ENCODE data around the gene RAB25. TPM values are rescaled to one million over a fixed set of nuclear protein-coding genes. Genes with fewer than 3 reads are reported as not detected.
"Not testable (repeated sequence)": the region's sequence is repeated elsewhere in the genome, so short reads cannot be mapped to it uniquely, and the experiment has no call there.

RAB25 gene
- polyA plus RNA-seq, 1 donor from 2014 or later: 2.9 TPM

- H3K9me3 Mint-ChIP-seq: no peaks in the 10 kb centered on the region
These were observed 6.3 kb downstream of the RAB25 start for GRCh38 chr1:156067262-156067661.

GRCh38 chr1:156069490-156070455 lies 8.8 kb downstream of the RAB25 start:
- Mint-ChIP-seq H3K27ac (no peak overlapping the region), H3K27me3 (peaks cover 4% of the 10 kb centered on the region), H3K9me3 (no peaks in the 10 kb centered on the region), H3K4me3 (no peak overlapping the region), H3K4me1 (peaks cover 0 to 3% (median 0%) of the 10 kb centered on the region in 3 donors), H3K36me3 (no peaks in the 10 kb centered on the region)

More at GRCh38 chr1:156067262-156067661, 6.3 kb downstream of the RAB25 start:
- Mint-ChIP-seq H3K4me1 (peaks cover 0 to 3% (median 0%) of the 10 kb centered on the region in 3 donors), H3K27me3 (peaks cover 4% of the 10 kb centered on the region), H3K27ac (no peak overlapping the region), H3K4me3 (no peak overlapping the region), H3K36me3 (no peaks in the 10 kb centered on the region)

GRCh38 chr1:156070548-156070947 lies 9.6 kb downstream of the RAB25 start:
- Mint-ChIP-seq H3K4me1 (peaks cover 0 to 6% (median 0%) of the 10 kb centered on the region in 3 donors), H3K27ac (no peak overlapping the region), H3K9me3 (no peaks in the 10 kb centered on the region), H3K36me3 (no peaks in the 10 kb centered on the region), H3K27me3 (peaks cover 4% of the 10 kb centered on the region), H3K4me3 (peak overlapping the region in 1 of 4 donors; percentile 85)

GRCh38 chr1:156071332-156071816 lies 10.4 kb downstream of the RAB25 start:
- not testable (repeated sequence) for H3K27ac Mint-ChIP-seq, H3K36me3 Mint-ChIP-seq, H3K9me3 Mint-ChIP-seq, H3K27me3 Mint-ChIP-seq, H3K4me3 Mint-ChIP-seq
- H3K4me1 Mint-ChIP-seq: peaks cover 0 to 11% (median 4%) of the 10 kb centered on the region in 3 donors

- no peak overlapping the region for H3K27ac Mint-ChIP-seq
These were observed 11.3 kb downstream of the RAB25 start for GRCh38 chr1:156072251-156072650.

GRCh38 chr1:156073110-156073687 lies 12.2 kb downstream of the RAB25 start:
- Mint-ChIP-seq H3K4me3 (no peak overlapping the region), H3K9me3 (no peaks in the 10 kb centered on the region), H3K27me3 (no peaks in the 10 kb centered on the region), H3K27ac (no peak overlapping the region), H3K4me1 (peaks cover 5 to 11% (median 8%) of the 10 kb centered on the region in 3 donors), H3K36me3 (no peaks in the 10 kb centered on the region)

More at GRCh38 chr1:156072251-156072650, 11.3 kb downstream of the RAB25 start:
- Mint-ChIP-seq H3K36me3 (no peaks in the 10 kb centered on the region), H3K27me3 (peaks cover 3% of the 10 kb centered on the region), H3K4me3 (peak overlapping the region in 1 of 4 donors; percentile 32), H3K4me1 (peaks cover 0 to 11% (median 4%) of the 10 kb centered on the region in 3 donors), H3K9me3 (no peaks in the 10 kb centered on the region)

- Mint-ChIP-seq H3K4me3 (no peak overlapping the region), H3K9me3 (no peaks in the 10 kb centered on the region), H3K36me3 (no peaks in the 10 kb centered on the region), H3K4me1 (peaks cover 5 to 11% (median 8%) of the 10 kb centered on the region in 3 donors), H3K27ac (no peak overlapping the region), H3K27me3 (no peaks in the 10 kb centered on the region)
These were observed 12.8 kb downstream of the RAB25 start for GRCh38 chr1:156073740-156074139.

- Mint-ChIP-seq H3K27ac (no peak overlapping the region), H3K4me1 (peaks cover 7 to 12% (median 8%) of the 10 kb centered on the region in 3 donors), H3K4me3 (peak overlapping the region in 1 of 4 donors; percentile 52), H3K36me3 (no peaks in the 10 kb centered on the region), H3K27me3 (peaks cover 1% of the 10 kb centered on the region), H3K9me3 (no peaks in the 10 kb centered on the region)
These were observed 13.7 kb downstream of the RAB25 start for GRCh38 chr1:156074661-156075060.

- Mint-ChIP-seq H3K9me3 (no peaks in the 10 kb centered on the region), H3K4me3 (peak overlapping the region in 1 of 4 donors; percentile 89)
These were observed 14.2 kb downstream of the RAB25 start for GRCh38 chr1:156075162-156075561.

GRCh38 chr1:156075775-156076204 lies 14.8 kb downstream of the RAB25 start:
- Mint-ChIP-seq H3K27ac (peak overlapping the region in 2 of 3 donors; percentile 12 to 34), H3K4me3 (peak overlapping the region; percentile 64 to 95 (median 84)), H3K27me3 (peaks cover 3% of the 10 kb centered on the region), H3K9me3 (no peaks in the 10 kb centered on the region), H3K4me1 (peaks cover 8 to 12% (median 9%) of the 10 kb centered on the region in 3 donors), H3K36me3 (no peaks in the 10 kb centered on the region)

More at GRCh38 chr1:156075162-156075561, 14.2 kb downstream of the RAB25 start:
- H3K4me1 Mint-ChIP-seq: peaks cover 8 to 12% (median 9%) of the 10 kb centered on the region in 3 donors
- peaks cover 3% of the 10 kb centered on the region for H3K27me3 Mint-ChIP-seq
- no peak overlapping the region for H3K27ac Mint-ChIP-seq
- no peaks in the 10 kb centered on the region for H3K36me3 Mint-ChIP-seq

- peaks cover 8 to 14% (median 9%) of the 10 kb centered on the region in 3 donors for H3K4me1 Mint-ChIP-seq
- no peaks in the 10 kb centered on the region for H3K36me3 Mint-ChIP-seq
- peaks cover 4% of the 10 kb centered on the region for H3K27me3 Mint-ChIP-seq
- peak overlapping the region in 1 of 3 donors; percentile 12 for H3K27ac Mint-ChIP-seq
- H3K9me3 Mint-ChIP-seq: no peaks in the 10 kb centered on the region
- peak overlapping the region; percentile 64 to 95 (median 84) for H3K4me3 Mint-ChIP-seq
These were observed 15.9 kb downstream of the RAB25 start for GRCh38 chr1:156076609-156077429.

GRCh38 chr1:156077430-156077760 lies 16.4 kb downstream of the RAB25 start:
- Mint-ChIP-seq H3K9me3 (no peaks in the 10 kb centered on the region), H3K4me1 (peaks cover 8 to 14% (median 9%) of the 10 kb centered on the region in 3 donors), H3K36me3 (no peaks in the 10 kb centered on the region), H3K27me3 (peaks cover 4% of the 10 kb centered on the region), H3K27ac (no peak overlapping the region), H3K4me3 (peak overlapping the region in 3 of 4 donors; percentile 64 to 84 (median 78))

GRCh38 chr1:156078728-156079127 lies 17.8 kb downstream of the RAB25 start:
- Mint-ChIP-seq H3K4me3 (peak overlapping the region in 2 of 4 donors; percentile 25 to 64), H3K4me1 (peaks cover 9 to 17% (median 10%) of the 10 kb centered on the region in 3 donors), H3K27me3 (peaks cover 12% of the 10 kb centered on the region), H3K36me3 (no peaks in the 10 kb centered on the region), H3K27ac (peak overlapping the region in 1 of 3 donors; percentile 53), H3K9me3 (no peaks in the 10 kb centered on the region)

GRCh38 chr1:156079762-156080161 lies 18.8 kb downstream of the RAB25 start:
- H3K4me3 Mint-ChIP-seq: peak overlapping the region in 1 of 4 donors; percentile 90
- H3K36me3 Mint-ChIP-seq: no peaks in the 10 kb centered on the region
- peaks cover 15% of the 10 kb centered on the region for H3K27me3 Mint-ChIP-seq
- H3K27ac Mint-ChIP-seq: no peak overlapping the region
- H3K9me3 Mint-ChIP-seq: no peaks in the 10 kb centered on the region
- peaks cover 9 to 17% (median 10%) of the 10 kb centered on the region in 3 donors for H3K4me1 Mint-ChIP-seq

Measured in IgD-negative memory B cell (primary cell).